Measurements from ENCODE around the gene REELD1.

The REELD1 gene

DNA sequence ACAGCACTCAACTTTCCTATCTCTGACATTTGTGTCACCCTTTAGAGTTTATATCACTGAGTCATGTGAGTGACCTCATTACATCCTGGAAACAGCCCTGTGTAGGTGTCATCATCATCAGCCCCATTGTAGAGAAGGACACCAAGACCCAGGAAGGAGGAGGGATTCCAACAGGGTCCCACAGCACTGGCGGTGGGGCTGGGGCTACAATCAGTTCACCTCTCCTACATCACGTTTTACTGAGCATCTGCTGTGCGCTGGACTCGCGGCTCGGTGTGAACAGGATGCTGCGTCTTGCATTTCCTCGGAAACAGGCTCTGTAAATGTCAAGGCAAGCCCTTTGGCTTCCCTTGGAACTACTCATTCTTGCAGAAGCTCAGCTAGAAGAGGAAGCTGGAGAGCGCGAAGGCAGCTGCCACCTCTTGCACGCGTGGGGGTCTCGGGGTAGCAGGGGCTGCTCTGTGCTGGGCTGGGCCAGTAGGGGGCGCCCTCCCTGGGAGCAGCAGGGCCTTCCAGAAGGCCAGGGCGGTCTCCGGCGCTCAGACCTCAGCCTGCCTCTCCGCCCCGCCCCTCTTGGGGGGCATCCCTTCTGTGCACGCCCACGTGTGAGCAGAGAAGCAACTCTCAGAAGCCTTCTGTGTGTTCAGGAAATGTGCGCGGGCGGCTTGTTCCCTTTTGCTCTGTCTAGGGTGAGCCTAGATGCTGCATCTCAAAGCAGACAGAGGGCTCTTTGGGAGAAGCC lies 29.0 kb downstream of the REELD1 start:
- TF ChIP-seq, protein P1, sequence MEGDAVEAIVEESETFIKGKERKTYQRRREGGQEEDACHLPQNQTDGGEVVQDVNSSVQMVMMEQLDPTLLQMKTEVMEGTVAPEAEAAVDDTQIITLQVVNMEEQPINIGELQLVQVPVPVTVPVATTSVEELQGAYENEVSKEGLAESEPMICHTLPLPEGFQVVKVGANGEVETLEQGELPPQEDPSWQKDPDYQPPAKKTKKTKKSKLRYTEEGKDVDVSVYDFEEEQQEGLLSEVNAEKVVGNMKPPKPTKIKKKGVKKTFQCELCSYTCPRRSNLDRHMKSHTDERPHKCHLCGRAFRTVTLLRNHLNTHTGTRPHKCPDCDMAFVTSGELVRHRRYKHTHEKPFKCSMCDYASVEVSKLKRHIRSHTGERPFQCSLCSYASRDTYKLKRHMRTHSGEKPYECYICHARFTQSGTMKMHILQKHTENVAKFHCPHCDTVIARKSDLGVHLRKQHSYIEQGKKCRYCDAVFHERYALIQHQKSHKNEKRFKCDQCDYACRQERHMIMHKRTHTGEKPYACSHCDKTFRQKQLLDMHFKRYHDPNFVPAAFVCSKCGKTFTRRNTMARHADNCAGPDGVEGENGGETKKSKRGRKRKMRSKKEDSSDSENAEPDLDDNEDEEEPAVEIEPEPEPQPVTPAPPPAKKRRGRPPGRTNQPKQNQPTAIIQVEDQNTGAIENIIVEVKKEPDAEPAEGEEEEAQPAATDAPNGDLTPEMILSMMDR (IDR thresholded peaks at IDR 0.05; ENCODE audit: unreplicated experiment in 3 of 3) = peak in 1 of 3 experiments; percentile 33
- H3K27ac Mint-ChIP-seq = no peak overlapping the region
- H3K9me3 Mint-ChIP-seq = no peaks in the 10 kb centered on the region
- peaks cover 21% of the 10 kb centered on the region for H3K4me1 Mint-ChIP-seq
- peaks cover 5% of the 10 kb centered on the region for H3K27me3 Mint-ChIP-seq (ENCODE audit: low read depth)
- no peak overlapping the region for H3K4me3 Mint-ChIP-seq
- no peaks in the 10 kb centered on the region for H3K36me3 Mint-ChIP-seq (ENCODE audit: low read depth)

DNA sequence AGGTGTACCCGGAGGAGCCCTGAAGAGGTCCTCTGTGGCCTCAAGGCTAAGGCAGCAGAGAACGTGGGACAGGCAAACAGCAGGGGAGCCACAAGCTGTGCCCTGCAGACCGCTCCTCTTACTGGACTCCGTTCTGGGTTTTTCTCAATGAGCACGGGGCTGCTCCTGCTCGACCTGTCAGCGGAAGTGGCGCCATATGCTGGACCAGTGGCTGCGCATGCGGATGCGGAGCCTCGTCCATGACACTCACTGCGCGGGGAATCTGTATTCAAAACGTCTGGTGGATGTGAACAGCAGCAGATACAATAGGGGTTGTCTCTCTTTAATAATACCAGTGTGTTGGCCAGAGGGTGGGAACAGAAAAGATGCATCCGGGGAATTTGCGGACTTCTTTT lies 29.5 kb downstream of the REELD1 start:
- Mint-ChIP-seq H3K27me3 (ENCODE audit: low read depth) (peaks cover 5% of the 10 kb centered on the region), H3K27ac (peak overlapping the region in 1 of 3 experiments; percentile 60), H3K4me3 (no peak overlapping the region), H3K9me3 (no peaks in the 10 kb centered on the region), H3K4me1 (peaks cover 21% of the 10 kb centered on the region), H3K36me3 (ENCODE audit: low read depth) (no peaks in the 10 kb centered on the region)
- TF ChIP-seq, protein P1 (IDR thresholded peaks at IDR 0.05; ENCODE audit: unreplicated experiment in 3 of 3) = no peak

DNA sequence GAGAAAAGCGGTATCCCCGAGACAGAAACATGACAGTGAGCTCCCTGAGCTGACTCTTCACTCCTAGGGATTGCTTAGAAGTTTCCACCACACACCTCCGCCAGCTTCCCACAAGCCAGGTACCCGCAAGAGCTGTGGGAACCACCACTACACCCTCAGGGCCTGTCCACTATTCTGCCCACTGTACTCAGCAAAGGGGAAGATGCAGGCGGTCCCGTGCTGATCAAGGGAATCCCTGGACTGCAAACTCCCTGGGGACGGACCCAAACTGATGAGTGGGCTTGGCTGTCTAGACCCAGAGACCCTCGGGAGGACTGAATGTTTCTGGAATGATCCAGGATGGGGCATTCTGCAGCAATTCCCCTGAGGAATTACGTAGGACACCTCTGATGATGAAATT lies 30.2 kb downstream of the REELD1 start:
- Mint-ChIP-seq H3K27me3 (ENCODE audit: low read depth) (peaks cover 4% of the 10 kb centered on the region), H3K9me3 (no peaks in the 10 kb centered on the region), H3K36me3 (ENCODE audit: low read depth) (no peaks in the 10 kb centered on the region), H3K4me1 (peaks cover 21% of the 10 kb centered on the region), H3K4me3 (no peak overlapping the region), H3K27ac (peak overlapping the region in 1 of 3 experiments; percentile 17)
- TF ChIP-seq, protein P1 (IDR thresholded peaks at IDR 0.05; ENCODE audit: unreplicated experiment in 3 of 3) = no peak

DNA sequence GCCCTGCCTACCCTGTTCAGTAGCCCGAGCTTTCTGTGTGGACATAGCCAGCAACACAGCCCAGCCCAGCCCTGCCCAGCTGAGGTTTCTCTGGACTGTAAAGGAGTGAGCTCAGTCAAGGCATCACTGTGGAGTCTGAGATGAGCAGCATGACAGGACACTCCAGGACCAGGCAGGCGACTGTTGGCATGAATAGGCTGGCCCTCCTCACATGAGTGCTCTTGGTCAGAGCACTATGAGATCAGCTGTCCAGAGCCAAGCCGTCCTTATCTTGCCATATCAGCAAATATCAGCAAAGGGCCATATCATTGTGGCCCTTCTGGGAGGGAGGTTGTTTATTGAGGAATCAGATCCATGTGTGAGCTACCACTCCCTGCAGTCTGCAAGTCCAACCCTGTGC lies 30.9 kb downstream of the REELD1 start:
- Mint-ChIP-seq H3K9me3 (no peaks in the 10 kb centered on the region), H3K4me1 (peaks cover 21% of the 10 kb centered on the region), H3K27ac (peak overlapping the region in 1 of 3 experiments; percentile 17), H3K36me3 (ENCODE audit: low read depth) (no peaks in the 10 kb centered on the region), H3K4me3 (no peak overlapping the region), H3K27me3 (ENCODE audit: low read depth) (no peaks in the 10 kb centered on the region)
- TF ChIP-seq, protein P1 (IDR thresholded peaks at IDR 0.05; ENCODE audit: unreplicated experiment in 3 of 3) = no peak

DNA sequence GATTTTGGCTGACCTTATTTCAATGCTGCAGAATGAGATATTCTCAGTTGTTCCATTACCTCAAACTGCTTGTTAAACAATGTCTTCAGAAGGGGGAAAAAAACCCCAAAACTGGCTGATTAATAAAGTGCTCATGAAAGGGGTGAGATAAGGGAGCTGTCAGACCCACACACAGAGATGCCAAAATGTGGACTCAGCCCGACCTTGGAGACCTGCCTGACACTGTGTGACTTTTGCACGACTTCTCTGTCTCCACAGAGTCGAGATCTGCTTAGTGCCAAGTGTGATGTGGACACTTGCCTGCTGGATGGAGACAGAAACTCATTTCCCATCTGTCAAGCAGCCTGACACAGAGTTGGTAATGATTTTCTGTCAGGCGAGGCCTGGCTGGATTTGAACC lies 31.5 kb downstream of the REELD1 start:
- H3K4me1 Mint-ChIP-seq = peaks cover 20% of the 10 kb centered on the region

More for the DNA sequence above, 31.5 kb downstream of the REELD1 start:
- Mint-ChIP-seq H3K9me3 (no peaks in the 10 kb centered on the region), H3K36me3 (ENCODE audit: low read depth) (no peaks in the 10 kb centered on the region), H3K4me3 (no peak overlapping the region), H3K27ac (peak overlapping the region in 1 of 3 experiments; percentile 17), H3K27me3 (ENCODE audit: low read depth) (no peaks in the 10 kb centered on the region)
- TF ChIP-seq, protein P1 (IDR thresholded peaks at IDR 0.05; ENCODE audit: unreplicated experiment in 3 of 3) = no peak

Measured in nephron (organoid).